ENCODE data around the gene KRTAP5-1. TPM values are rescaled to one million over a fixed set of nuclear protein-coding genes. Genes with fewer than 3 reads are reported as not detected.
A peak's percentile ranks its signal among the peaks of the same experiment; 100 is the strongest.

KRTAP5-1 gene
- total and polyA plus RNA-seq, 2 experiments from 2014 or later: not detected

DNA sequence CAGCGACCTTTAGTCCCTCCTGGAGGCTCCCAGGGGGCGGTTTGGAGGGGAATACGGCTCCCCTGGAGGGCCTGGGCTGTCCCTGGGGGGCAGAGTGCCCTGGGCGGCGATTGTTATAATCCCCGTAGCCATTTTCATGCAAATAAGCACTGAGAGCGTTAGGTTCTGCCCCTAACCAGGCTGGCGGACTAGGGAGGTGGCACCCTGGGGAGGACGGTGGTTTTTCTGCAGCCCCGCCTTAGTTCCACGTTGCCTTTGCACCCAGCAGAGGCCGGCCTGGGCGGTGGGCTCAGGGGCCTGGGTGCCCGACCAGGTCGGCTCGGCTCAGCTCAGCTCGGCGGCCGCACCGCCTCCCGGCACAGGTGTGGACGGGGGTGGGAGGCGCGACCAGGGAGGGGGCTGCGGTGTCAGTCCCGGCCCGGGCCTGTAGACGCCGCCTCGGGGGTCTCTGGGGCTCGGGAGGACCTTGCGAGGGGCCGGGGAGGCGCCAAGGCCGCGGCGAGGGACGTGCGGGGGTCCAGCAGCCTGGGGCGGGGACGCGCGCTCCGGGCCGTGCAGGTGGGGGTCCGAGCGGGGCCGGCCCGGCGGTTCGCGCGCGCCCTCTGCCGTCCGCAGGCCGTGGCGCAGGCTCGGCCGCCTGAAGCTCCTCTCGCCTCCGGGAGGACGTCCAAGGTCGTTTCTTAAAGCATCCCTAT lies 10.7 kb downstream of the KRTAP5-1 start:
- H3K4me1 ChIP-seq (ENCODE audit: low read depth): peaks cover 3% of the 10 kb centered on the region
- TF ChIP-seq, protein P1, sequence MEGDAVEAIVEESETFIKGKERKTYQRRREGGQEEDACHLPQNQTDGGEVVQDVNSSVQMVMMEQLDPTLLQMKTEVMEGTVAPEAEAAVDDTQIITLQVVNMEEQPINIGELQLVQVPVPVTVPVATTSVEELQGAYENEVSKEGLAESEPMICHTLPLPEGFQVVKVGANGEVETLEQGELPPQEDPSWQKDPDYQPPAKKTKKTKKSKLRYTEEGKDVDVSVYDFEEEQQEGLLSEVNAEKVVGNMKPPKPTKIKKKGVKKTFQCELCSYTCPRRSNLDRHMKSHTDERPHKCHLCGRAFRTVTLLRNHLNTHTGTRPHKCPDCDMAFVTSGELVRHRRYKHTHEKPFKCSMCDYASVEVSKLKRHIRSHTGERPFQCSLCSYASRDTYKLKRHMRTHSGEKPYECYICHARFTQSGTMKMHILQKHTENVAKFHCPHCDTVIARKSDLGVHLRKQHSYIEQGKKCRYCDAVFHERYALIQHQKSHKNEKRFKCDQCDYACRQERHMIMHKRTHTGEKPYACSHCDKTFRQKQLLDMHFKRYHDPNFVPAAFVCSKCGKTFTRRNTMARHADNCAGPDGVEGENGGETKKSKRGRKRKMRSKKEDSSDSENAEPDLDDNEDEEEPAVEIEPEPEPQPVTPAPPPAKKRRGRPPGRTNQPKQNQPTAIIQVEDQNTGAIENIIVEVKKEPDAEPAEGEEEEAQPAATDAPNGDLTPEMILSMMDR (IDR thresholded peaks at IDR 0.05; ENCODE audit: low read depth, low read length): peak; percentile 66
- H3K27ac ChIP-seq: no peak overlapping the region
- no peaks in the 10 kb centered on the region for H3K36me3 ChIP-seq
- peak; percentile 47 to 73 for DNase-seq (ENCODE audit: low read depth in 1 of 2, low spot score in 1 of 2)
- H3K27me3 ChIP-seq: peaks cover 80% of the 10 kb centered on the region
- peak overlapping the region; percentile 35 for H3K4me3 ChIP-seq
- no peaks in the 10 kb centered on the region for H3K9me3 ChIP-seq (ENCODE audit: low read depth)

DNA sequence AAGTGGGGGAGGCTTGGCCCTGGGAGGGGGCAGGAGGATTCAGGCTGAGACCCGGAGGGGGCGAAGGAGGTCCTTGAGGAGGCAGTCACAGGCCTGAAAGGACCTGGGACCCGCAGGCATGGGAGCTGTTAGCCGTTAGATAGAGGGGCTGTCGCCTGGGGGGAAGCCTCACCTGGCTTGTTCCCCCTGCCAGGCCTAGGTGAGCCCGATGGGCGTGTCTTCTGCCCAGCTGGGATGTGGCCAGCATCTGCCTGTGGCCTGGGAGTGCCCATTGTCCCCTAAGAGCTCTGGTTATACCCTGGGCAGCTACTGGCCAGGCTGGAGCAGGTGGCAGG lies 11.2 kb downstream of the KRTAP5-1 start:
- Histone ChIP-seq H3K9me3 (ENCODE audit: low read depth) (no peaks in the 10 kb centered on the region), H3K27ac (no peak overlapping the region), H3K4me3 (peak overlapping the region; percentile 35), H3K36me3 (no peaks in the 10 kb centered on the region), H3K4me1 (ENCODE audit: low read depth) (peaks cover 3% of the 10 kb centered on the region), H3K27me3 (peaks cover 86% of the 10 kb centered on the region)
- TF ChIP-seq, protein P1 (IDR thresholded peaks at IDR 0.05; ENCODE audit: low read depth, low read length): no peak
- no peak for DNase-seq (ENCODE audit: low read depth in 1 of 2, low spot score in 1 of 2)

DNA sequence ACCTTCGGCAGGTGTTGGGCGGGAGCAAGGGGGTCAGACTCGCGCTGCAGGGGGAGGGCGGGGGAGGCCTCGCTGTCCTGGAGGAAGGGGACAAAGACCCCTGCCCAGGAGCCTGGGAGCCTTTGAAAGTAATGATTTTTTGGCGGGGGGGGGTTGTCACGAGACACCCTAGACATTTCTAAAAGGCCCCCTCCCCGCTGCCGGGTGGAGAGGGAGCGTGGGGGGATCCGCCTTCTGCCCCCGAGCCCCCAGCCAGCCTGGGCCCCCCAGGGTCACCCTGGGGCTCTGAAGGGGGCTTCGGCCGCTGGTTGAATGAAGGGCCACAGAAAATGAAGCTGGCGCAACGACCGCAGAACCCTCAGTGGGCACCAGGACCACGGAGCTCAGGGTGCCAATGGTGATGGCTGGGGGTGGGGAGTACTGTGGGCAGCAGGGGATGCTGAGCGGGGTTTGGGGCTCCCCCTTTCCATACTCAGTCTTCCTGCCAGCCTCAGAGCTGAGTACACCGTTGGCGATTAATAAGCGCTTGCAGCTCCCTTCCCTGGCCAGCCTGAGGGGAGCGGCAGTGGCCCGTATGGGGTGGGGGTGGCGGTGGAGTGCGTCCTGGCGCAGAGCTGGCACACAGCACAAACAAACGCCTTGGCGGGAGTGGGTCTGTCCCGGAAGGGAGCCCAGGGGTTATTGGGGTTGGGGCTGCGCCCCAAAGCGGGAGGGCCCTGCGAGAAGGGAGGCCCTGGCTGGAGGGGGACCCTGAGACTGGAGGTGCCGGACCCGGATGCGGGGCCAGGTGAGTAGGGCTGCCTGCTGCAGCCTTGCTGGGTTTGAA lies 11.8 kb downstream of the KRTAP5-1 start:
- DNase-seq (ENCODE audit: low read depth in 1 of 2, low spot score in 1 of 2): no peak
- TF ChIP-seq, protein P1 (IDR thresholded peaks at IDR 0.05; ENCODE audit: low read depth, low read length): no peak
- peak overlapping the region; percentile 37 for H3K4me3 ChIP-seq

DNA sequence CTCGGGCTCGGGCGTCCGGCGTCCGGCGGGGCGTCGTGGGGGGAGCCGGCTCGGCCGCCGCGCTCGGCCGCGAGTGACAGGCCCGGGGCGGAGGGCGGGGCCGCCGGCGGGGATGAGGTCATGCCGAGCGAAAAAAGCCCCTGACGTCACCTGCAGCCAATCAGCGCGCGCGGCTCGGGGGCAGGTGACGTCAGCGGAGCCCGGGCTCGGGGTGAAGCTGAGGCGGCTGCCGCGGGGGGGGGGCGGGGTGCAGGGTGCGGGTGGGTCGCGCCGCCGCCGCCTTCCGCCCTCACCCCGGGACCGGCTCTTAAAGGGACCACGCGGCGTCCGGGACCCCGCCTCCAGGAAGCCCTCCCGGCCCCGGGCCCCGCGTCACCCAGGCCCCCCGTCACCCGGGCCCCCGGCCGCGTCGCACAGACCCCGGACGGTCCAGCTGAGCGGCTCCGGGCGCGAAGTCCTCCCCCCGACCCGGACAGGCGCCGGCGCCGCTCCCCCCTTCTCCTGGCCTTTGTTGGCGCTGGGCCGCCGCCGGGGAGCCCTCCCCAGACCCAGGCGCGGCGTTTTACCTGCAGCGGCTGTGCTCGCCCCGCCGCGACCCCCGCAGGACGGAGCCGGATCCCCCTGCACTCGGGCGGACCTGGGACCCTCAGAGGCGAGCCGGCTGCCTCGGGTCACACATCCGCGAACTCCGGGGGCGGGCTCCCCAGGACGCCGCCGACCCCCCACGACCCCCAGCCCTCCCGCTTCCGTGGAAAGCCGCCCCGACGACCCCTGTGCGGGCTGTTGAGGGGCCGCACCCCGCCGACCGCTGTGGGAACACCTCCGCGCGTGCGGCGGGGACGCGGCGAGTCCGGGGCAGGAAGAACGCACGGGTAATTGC lies 12.6 kb downstream of the KRTAP5-1 start, which contains the start of gene DUSP8:
TSS of gene DUSP8 (minus strand) at position 75 of the 880 bp plus-strand sequence. CDS start 6,445 bp downstream, outside the sequence.
- TF ChIP-seq, protein P1 (IDR thresholded peaks at IDR 0.05; ENCODE audit: low read depth, low read length): no peak
- Histone ChIP-seq H3K9me3 (ENCODE audit: low read depth) (no peaks in the 10 kb centered on the region), H3K27ac (no peak within 1 kb of the TSS), H3K4me3 (peak within 1 kb of the TSS; percentile 37), H3K27me3 (peaks cover 92% of the 10 kb centered on the region), H3K36me3 (no peaks in the 10 kb centered on the region), H3K4me1 (ENCODE audit: low read depth) (peaks cover 3% of the 10 kb centered on the region)
- DNase-seq (ENCODE audit: low read depth in 1 of 2, low spot score in 1 of 2): peak; percentile 84 to 87

More for the DNA sequence above, 11.8 kb downstream of the KRTAP5-1 start:
- no peaks in the 10 kb centered on the region for H3K36me3 ChIP-seq
- H3K9me3 ChIP-seq (ENCODE audit: low read depth): no peaks in the 10 kb centered on the region
- H3K27me3 ChIP-seq: peaks cover 87% of the 10 kb centered on the region
- peaks cover 3% of the 10 kb centered on the region for H3K4me1 ChIP-seq (ENCODE audit: low read depth)
- H3K27ac ChIP-seq: no peak overlapping the region

DNA sequence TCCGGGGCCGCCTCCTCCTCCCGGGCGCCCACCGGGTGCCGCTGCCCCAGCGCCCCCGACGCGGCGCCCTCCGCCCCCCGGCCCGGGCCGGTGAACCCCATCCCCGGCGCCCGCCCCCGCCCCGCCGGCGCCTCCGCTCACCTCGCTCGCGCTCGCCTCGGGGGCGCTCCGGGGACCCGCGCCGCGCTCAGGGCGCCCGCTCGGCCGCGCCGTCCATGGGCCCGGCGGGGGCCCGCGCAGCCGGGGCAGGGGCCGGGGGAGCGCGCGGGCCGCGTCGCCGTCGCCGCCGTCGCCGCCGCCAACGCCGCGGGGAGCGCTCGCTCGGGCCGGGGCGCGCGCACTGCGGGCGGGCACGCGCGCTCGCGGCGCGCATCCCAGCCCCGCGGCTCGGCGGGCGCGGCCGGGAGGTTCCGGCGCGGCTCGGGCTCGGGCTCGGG lies 13.3 kb downstream of the KRTAP5-1 start:
- Histone ChIP-seq H3K36me3 (no peaks in the 10 kb centered on the region), H3K9me3 (ENCODE audit: low read depth) (no peaks in the 10 kb centered on the region), H3K4me1 (ENCODE audit: low read depth) (peaks cover 3% of the 10 kb centered on the region), H3K27me3 (peaks cover 88% of the 10 kb centered on the region), H3K27ac (no peak overlapping the region), H3K4me3 (peak overlapping the region; percentile 11)
- TF ChIP-seq, protein P1 (IDR thresholded peaks at IDR 0.05; ENCODE audit: low read depth, low read length): no peak
- DNase-seq (ENCODE audit: low read depth in 1 of 2, low spot score in 1 of 2): no peak
